ENCODE measurements around the gene LHCGR.

The LHCGR gene

DNA sequence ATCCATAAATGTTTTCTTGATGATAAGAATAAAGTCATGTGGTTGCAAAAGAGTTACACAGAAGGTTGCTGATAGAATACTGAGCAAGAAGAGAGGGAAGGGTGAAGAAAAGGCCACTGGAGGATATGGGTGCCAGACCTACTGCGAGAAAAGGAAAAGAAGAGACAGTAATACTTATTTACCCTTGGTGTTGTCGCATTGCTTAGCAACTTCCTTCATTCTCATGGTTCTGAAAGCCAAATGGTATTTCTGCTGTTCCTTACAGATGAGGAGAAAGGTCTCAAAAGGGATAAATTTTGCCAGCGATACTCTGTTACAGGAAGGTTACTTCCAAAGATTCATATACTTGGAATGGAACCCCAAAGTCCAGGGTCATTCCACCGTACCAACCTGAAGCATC lies 62.5 kb downstream of the LHCGR start:
- Histone ChIP-seq H3F3A (ENCODE audit: insufficient read depth) (no peaks in the 10 kb centered on the region), H2AFZ (ENCODE audit: low read depth, low read length, severe bottlenecking) (no peak overlapping the region), H3K4me2 (ENCODE audit: low read depth, low read length, poor library complexity, severe bottlenecking) (no peak overlapping the region), H3K9me3 (ENCODE audit: insufficient read depth, low read length) (no peaks in the 10 kb centered on the region), H3K36me3 (ENCODE audit: low read length) (no peaks in the 10 kb centered on the region), H3K79me2 (ENCODE audit: insufficient read depth, low read length) (no peaks in the 10 kb centered on the region), H3K4me3 (ENCODE audit: insufficient read depth, low read length, poor library complexity, severe bottlenecking) (no peak overlapping the region), H3K9ac (ENCODE audit: low read length) (no peak overlapping the region), H3K27me3 (ENCODE audit: low read length) (no peaks in the 10 kb centered on the region), H3K27ac (ENCODE audit: low read depth, low read length) (no peak overlapping the region), H3K9me2 (replicated peaks; ENCODE audit: insufficient read depth, low read length) (no peaks in the 10 kb centered on the region), H4K20me1 (ENCODE audit: low read depth, low read length) (no peaks in the 10 kb centered on the region)
- no peak for TF ChIP-seq EZH2phosphoT487 (conservative IDR thresholded peaks at IDR 0.05; ENCODE audit: low read length)
- TF ChIP-seq, protein P1, sequence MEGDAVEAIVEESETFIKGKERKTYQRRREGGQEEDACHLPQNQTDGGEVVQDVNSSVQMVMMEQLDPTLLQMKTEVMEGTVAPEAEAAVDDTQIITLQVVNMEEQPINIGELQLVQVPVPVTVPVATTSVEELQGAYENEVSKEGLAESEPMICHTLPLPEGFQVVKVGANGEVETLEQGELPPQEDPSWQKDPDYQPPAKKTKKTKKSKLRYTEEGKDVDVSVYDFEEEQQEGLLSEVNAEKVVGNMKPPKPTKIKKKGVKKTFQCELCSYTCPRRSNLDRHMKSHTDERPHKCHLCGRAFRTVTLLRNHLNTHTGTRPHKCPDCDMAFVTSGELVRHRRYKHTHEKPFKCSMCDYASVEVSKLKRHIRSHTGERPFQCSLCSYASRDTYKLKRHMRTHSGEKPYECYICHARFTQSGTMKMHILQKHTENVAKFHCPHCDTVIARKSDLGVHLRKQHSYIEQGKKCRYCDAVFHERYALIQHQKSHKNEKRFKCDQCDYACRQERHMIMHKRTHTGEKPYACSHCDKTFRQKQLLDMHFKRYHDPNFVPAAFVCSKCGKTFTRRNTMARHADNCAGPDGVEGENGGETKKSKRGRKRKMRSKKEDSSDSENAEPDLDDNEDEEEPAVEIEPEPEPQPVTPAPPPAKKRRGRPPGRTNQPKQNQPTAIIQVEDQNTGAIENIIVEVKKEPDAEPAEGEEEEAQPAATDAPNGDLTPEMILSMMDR (IDR thresholded peaks at IDR 0.05; ENCODE audit: insufficient read depth, low read length, poor library complexity, severe bottlenecking): no peak

DNA sequence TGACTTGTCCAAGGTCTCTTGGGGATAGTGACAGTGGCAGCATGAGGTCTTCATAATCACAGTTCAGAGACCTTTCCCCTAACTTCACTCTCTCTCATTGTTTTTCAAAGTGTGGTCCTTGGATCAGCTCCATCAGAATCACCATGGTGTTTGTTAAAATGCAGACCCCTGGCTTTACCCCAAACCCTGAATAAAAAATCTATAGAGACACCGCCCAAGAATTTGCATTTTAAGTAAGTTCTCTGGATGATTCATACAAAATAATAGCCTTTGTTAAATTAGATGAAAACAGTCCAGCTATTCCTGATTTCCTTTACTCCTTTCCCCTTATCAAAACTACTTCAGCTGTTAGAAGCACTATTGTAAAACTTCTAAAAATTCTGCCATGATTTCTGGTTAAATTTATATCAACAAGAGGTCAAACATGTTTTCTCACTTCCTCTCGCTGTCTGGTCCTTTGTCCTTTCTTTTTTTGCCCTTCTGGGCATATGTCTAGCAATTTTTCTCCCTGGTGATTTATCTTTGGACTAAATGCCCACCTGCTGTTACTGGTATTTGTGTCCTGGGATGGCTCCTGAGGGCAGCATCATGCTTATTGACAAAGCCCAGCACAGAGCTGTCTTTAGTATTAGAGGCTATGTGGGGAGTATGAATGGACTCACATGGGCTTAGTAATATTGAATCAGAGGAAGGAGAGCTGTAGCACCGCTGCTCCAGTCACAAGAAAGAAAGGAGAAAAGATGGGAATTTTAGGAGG lies 63.4 kb downstream of the LHCGR start:
- H3K27me3 ChIP-seq (ENCODE audit: low read length): no peaks in the 10 kb centered on the region
- H3F3A ChIP-seq (ENCODE audit: insufficient read depth): no peaks in the 10 kb centered on the region
- no peak overlapping the region for H2AFZ ChIP-seq (ENCODE audit: low read depth, low read length, severe bottlenecking)
- H3K9me2 ChIP-seq (replicated peaks; ENCODE audit: insufficient read depth, low read length): no peaks in the 10 kb centered on the region
- H3K79me2 ChIP-seq (ENCODE audit: insufficient read depth, low read length): no peaks in the 10 kb centered on the region
- H3K27ac ChIP-seq (ENCODE audit: low read depth, low read length): no peak overlapping the region
- no peak for TF ChIP-seq EZH2phosphoT487 (conservative IDR thresholded peaks at IDR 0.05; ENCODE audit: low read length)
- TF ChIP-seq, protein P1 (IDR thresholded peaks at IDR 0.05; ENCODE audit: insufficient read depth, low read length, poor library complexity, severe bottlenecking): no peak
- H3K4me3 ChIP-seq (ENCODE audit: insufficient read depth, low read length, poor library complexity, severe bottlenecking): no peak overlapping the region
- no peaks in the 10 kb centered on the region for H3K9me3 ChIP-seq (ENCODE audit: insufficient read depth, low read length)
- no peak overlapping the region for H3K4me2 ChIP-seq (ENCODE audit: low read depth, low read length, poor library complexity, severe bottlenecking)
- no peak overlapping the region for H3K9ac ChIP-seq (ENCODE audit: low read length)
- H4K20me1 ChIP-seq (ENCODE audit: low read depth, low read length): no peaks in the 10 kb centered on the region
- H3K36me3 ChIP-seq (ENCODE audit: low read length): no peaks in the 10 kb centered on the region

DNA sequence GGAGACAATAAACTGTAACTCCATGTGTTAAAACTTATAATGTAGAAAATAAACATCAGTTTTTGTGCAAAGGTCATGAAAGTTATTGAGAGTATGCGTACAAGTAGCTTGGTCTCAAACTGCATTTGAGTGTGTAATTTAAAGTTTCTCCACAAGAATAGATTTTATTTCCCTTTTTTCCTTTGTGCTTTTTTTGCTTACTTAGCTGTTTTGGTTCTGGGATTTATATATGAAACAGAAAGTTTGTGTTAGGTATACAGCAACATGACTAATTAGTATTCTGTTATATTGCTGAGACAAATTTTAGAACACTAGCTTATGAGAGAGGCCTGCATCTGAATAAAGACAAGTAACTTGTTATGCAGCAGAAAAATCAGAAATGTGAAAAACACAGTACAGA lies 70.4 kb downstream of the LHCGR start:
- H3K9me3 ChIP-seq (ENCODE audit: insufficient read depth, low read length): no peaks in the 10 kb centered on the region
- no peak overlapping the region for H3K4me3 ChIP-seq (ENCODE audit: insufficient read depth, low read length, poor library complexity, severe bottlenecking)
- no peaks in the 10 kb centered on the region for H3F3A ChIP-seq (ENCODE audit: insufficient read depth)
- TF ChIP-seq, protein P1 (IDR thresholded peaks at IDR 0.05; ENCODE audit: insufficient read depth, low read length, poor library complexity, severe bottlenecking): no peak
- TF ChIP-seq EZH2phosphoT487 (conservative IDR thresholded peaks at IDR 0.05; ENCODE audit: low read length): no peak
- H3K27me3 ChIP-seq (ENCODE audit: low read length): no peaks in the 10 kb centered on the region
- no peaks in the 10 kb centered on the region for H3K79me2 ChIP-seq (ENCODE audit: insufficient read depth, low read length)
- H3K36me3 ChIP-seq (ENCODE audit: low read length): no peaks in the 10 kb centered on the region
- no peaks in the 10 kb centered on the region for H4K20me1 ChIP-seq (ENCODE audit: low read depth, low read length)
- H3K4me2 ChIP-seq (ENCODE audit: low read depth, low read length, poor library complexity, severe bottlenecking): no peak overlapping the region
- H3K9me2 ChIP-seq (replicated peaks; ENCODE audit: insufficient read depth, low read length): no peaks in the 10 kb centered on the region
- no peak overlapping the region for H3K27ac ChIP-seq (ENCODE audit: low read depth, low read length)
- H3K9ac ChIP-seq (ENCODE audit: low read length): no peak overlapping the region
- no peak overlapping the region for H2AFZ ChIP-seq (ENCODE audit: low read depth, low read length, severe bottlenecking)
